Adrenal gland (tissue), 5 donors: ENCODE data around the gene IL1R2.

ENCODE experiments used
- CTCF ChIP-seq, 6 experiments: fragments of 450-650 bp in 4 of 6; fragments of 200-600 bp in 2 of 6; sonication (generic) in 1 of 6; IDR thresholded peaks; 1 replicate in 5 of 6; 2 replicates in 1 of 6; pipeline versions ENCODE4 v1.5.1 to v1.8.0; 2016 to 2021; ENCODE audit warnings: antibody characterized with exemption in 6 of 6, mild to moderate bottlenecking in 2 of 6, moderate library complexity in 1 of 6
- POLR2A ChIP-seq, 2 donors: fragments of 450-650 bp; IDR thresholded peaks; one replicate each; pipeline ENCODE4 v1.6.1; 2017; ENCODE audit warnings: antibody characterized with exemption in 2 of 2, mild to moderate bottlenecking in 2 of 2, moderate library complexity in 1 of 2
- donor health status: DM: no; HTN: no; CAD: no.

GRCh38 chr2:102044235-102044896 lies 52.6 kb downstream of the IL1R2 start:
- TF ChIP-seq CTCF (IDR thresholded peaks at IDR 0.05) (no peak), POLR2A (IDR thresholded peaks at IDR 0.05) (no peak)
